ENCODE measurements around the gene ZNF224. TPM values are rescaled to one million over a fixed set of nuclear protein-coding genes. Genes with fewer than 3 reads are reported as not detected.

The ZNF224 gene
- total and polyA plus RNA-seq, 2 of the 4 experiments (the other 2 are of a cell fraction) = 10.3 to 26.3 TPM

GRCh38 chr19:44149776-44150175 lies 55.6 kb downstream of the ZNF224 start:
- H3K56ac ChIP-seq (ENCODE audit: extremely low read depth, insufficient read depth, low read length) = no peak overlapping the region
- H2BK15ac ChIP-seq (ENCODE audit: low read depth, low read length) = no peak overlapping the region
- no peaks in the 10 kb centered on the region for H3K27me3 ChIP-seq (ENCODE audit: control insufficient read depth, insufficient read depth, low read length)
- no peak overlapping the region for H2AFZ ChIP-seq (replicated peaks; ENCODE audit: low read length, poor library complexity)
- H3K18ac ChIP-seq (ENCODE audit: low read depth, low read length) = no peak overlapping the region
- H3K9ac ChIP-seq (ENCODE audit: low read depth, low read length) = no peak overlapping the region
- H2BK5ac ChIP-seq (ENCODE audit: low read depth, low read length, poor library complexity, severe bottlenecking) = no peak overlapping the region
- no peak overlapping the region for H2BK20ac ChIP-seq (ENCODE audit: low read depth, low read length)
- ChIA-PET CTCF (no interaction called here), POLR2A (ENCODE audit: unreplicated experiment) (no interaction called here)
- no TSS peak for BruUV-seq (replicated peaks)
- H3K4me1 ChIP-seq (ENCODE audit: control insufficient read depth, insufficient read depth, low read length) = no peaks in the 10 kb centered on the region
- TF ChIP-seq NFE2L2 (IDR thresholded peaks at IDR 0.05; ENCODE audit: low read depth, low read length) = no peak
- TF ChIP-seq RFX5 (IDR thresholded peaks at IDR 0.05; ENCODE audit: low read depth, low read length) = no peak
- TF ChIP-seq, protein P1, sequence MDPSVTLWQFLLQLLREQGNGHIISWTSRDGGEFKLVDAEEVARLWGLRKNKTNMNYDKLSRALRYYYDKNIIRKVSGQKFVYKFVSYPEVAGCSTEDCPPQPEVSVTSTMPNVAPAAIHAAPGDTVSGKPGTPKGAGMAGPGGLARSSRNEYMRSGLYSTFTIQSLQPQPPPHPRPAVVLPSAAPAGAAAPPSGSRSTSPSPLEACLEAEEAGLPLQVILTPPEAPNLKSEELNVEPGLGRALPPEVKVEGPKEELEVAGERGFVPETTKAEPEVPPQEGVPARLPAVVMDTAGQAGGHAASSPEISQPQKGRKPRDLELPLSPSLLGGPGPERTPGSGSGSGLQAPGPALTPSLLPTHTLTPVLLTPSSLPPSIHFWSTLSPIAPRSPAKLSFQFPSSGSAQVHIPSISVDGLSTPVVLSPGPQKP (IDR thresholded peaks at IDR 0.05; ENCODE audit: borderline replicate concordance, low read depth, low read length) = no peak
- TF ChIP-seq MAFK (IDR thresholded peaks at IDR 0.05; ENCODE audit: low read depth, low read length) = no peak
- TF ChIP-seq POLR2A (IDR thresholded peaks at IDR 0.05; ENCODE audit: low read depth, low read length) = no peak
- TF ChIP-seq, protein P2, sequence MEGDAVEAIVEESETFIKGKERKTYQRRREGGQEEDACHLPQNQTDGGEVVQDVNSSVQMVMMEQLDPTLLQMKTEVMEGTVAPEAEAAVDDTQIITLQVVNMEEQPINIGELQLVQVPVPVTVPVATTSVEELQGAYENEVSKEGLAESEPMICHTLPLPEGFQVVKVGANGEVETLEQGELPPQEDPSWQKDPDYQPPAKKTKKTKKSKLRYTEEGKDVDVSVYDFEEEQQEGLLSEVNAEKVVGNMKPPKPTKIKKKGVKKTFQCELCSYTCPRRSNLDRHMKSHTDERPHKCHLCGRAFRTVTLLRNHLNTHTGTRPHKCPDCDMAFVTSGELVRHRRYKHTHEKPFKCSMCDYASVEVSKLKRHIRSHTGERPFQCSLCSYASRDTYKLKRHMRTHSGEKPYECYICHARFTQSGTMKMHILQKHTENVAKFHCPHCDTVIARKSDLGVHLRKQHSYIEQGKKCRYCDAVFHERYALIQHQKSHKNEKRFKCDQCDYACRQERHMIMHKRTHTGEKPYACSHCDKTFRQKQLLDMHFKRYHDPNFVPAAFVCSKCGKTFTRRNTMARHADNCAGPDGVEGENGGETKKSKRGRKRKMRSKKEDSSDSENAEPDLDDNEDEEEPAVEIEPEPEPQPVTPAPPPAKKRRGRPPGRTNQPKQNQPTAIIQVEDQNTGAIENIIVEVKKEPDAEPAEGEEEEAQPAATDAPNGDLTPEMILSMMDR (conservative IDR thresholded peaks at IDR 0.05; ENCODE audit: low read depth, low read length) = no peak
- no peak overlapping the region for H2AK9ac ChIP-seq (replicated peaks; ENCODE audit: low read depth, low read length, poor library complexity)
- H3K9me1 ChIP-seq (ENCODE audit: insufficient read depth, low read length) = no peaks in the 10 kb centered on the region
- DNase-seq = no peak
- dilution Hi-C loops (cut with HindIII; ENCODE audit: low sequenced_read_pairs, unreplicated experiment) = no loop called here
- H3K4ac ChIP-seq (ENCODE audit: low read depth, low read length) = no peak overlapping the region
- H3K79me1 ChIP-seq (ENCODE audit: low read depth in 1 of 2, low read length in 2 of 2) = 0 out of 4 replicates have a peak, but pooled peaks cover 0 to 4% of the 10 kb centered on the region in 2 experiments
- no CpG with 5 or more reads among the region's 4 CpGs for WGBS, 2 experiments (ENCODE audit: extremely low coverage in 2 of 2, insufficient read length in 1 of 2)
- peaks cover 48% of the 10 kb centered on the region for H3K36me3 ChIP-seq (ENCODE audit: control insufficient read depth, insufficient read depth, low read length)
- H4K5ac ChIP-seq (ENCODE audit: low read depth, low read length) = no peak overlapping the region
- H3K14ac ChIP-seq (replicated peaks; ENCODE audit: low read depth, low read length) = no peak overlapping the region
- H4K8ac ChIP-seq (ENCODE audit: low read depth in 2 of 2, low read length in 2 of 2) = no peak overlapping the region
- no peak overlapping the region for H4K91ac ChIP-seq (ENCODE audit: insufficient read depth, low read depth, low read length)
- H4K20me1 ChIP-seq (ENCODE audit: insufficient read depth, low read length) = no peaks in the 10 kb centered on the region
- no peak overlapping the region for H3K27ac ChIP-seq (ENCODE audit: insufficient read depth, low read length)
- ATAC-seq (ENCODE audit: low read depth) = no peak
- H2AK5ac ChIP-seq (ENCODE audit: low read depth, low read length) = no peak overlapping the region
- H2BK120ac ChIP-seq (ENCODE audit: low read depth, low read length) = no peak overlapping the region
- in situ Hi-C loops (cut with MboI; ENCODE audit: low sequenced_read_pairs) = no loop called here
- intact Hi-C loops (cut with micrococcal nuclease) = no loop called here
- H3K4me2 ChIP-seq (ENCODE audit: low read depth, low read length) = no peak overlapping the region
- peaks cover 5% of the 10 kb centered on the region for H3K9me3 ChIP-seq (ENCODE audit: control insufficient read depth, insufficient read depth, low read length)
- no peak overlapping the region for H3K4me3 ChIP-seq (ENCODE audit: insufficient read depth, low read depth, low read length)
- no peak overlapping the region for H3K23ac ChIP-seq (ENCODE audit: low read depth, low read length)

All from IMR-90 (cell line).